ENCODE measurements around the gene HTR3A. TPM values are rescaled to one million over a fixed set of nuclear protein-coding genes. Genes with fewer than 3 reads are reported as not detected.

Gene HTR3A
- total and polyA plus RNA-seq, 2 experiments from 2014 or later, result 5.8 to 8.1 TPM

DNA sequence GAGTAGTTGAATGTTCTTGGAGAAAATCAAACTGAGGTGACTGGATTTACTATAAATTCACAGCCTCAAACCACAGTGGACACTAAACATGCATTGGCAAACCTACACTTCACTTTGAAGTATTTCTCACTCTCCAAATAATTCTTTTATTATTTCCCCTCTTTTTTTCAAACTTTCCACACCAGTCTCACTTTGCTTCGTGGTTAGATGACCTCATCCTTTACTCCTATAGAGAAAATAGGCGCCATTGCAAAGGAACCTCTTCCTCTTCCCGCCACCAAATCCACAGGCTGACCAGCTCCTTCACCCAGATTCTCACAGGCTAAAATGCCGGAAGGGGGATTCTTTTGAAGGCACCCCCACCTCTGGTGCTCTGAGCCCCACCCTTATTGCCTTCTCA lies 33.4 kb downstream of the HTR3A start (continued):
- TF ChIP-seq, protein P1, sequence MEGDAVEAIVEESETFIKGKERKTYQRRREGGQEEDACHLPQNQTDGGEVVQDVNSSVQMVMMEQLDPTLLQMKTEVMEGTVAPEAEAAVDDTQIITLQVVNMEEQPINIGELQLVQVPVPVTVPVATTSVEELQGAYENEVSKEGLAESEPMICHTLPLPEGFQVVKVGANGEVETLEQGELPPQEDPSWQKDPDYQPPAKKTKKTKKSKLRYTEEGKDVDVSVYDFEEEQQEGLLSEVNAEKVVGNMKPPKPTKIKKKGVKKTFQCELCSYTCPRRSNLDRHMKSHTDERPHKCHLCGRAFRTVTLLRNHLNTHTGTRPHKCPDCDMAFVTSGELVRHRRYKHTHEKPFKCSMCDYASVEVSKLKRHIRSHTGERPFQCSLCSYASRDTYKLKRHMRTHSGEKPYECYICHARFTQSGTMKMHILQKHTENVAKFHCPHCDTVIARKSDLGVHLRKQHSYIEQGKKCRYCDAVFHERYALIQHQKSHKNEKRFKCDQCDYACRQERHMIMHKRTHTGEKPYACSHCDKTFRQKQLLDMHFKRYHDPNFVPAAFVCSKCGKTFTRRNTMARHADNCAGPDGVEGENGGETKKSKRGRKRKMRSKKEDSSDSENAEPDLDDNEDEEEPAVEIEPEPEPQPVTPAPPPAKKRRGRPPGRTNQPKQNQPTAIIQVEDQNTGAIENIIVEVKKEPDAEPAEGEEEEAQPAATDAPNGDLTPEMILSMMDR (conservative IDR thresholded peaks at IDR 0.05; ENCODE audit: low read depth in 2 of 2), result no peak
- TF ChIP-seq REST (IDR thresholded peaks at IDR 0.05; ENCODE audit: unreplicated experiment), result no peak

DNA sequence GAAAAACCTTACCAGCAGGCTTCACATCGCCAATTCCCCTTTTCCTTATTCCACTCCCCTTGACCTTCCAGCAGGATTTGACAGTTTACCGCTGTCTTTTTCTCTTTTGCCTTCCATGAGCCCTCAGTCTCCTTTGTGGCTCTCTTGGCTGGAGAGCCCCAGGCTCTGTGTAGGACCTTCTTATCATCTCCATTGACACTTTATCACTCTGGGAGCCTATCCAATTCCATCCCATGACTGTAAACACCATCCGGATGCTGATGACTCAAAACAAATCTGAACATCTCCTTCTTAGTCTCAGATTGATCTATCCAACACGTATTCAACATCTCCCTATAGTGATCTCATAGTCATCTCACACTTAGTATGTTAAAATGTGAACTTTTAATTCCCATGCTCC lies 36.0 kb downstream of the HTR3A start:
- TF ChIP-seq POLR2AphosphoS5 (IDR thresholded peaks at IDR 0.05; ENCODE audit: low read depth), result no peak
- TF ChIP-seq, protein P1 (conservative IDR thresholded peaks at IDR 0.05; ENCODE audit: low read depth in 2 of 2), result no peak
- TF ChIP-seq, protein P2, sequence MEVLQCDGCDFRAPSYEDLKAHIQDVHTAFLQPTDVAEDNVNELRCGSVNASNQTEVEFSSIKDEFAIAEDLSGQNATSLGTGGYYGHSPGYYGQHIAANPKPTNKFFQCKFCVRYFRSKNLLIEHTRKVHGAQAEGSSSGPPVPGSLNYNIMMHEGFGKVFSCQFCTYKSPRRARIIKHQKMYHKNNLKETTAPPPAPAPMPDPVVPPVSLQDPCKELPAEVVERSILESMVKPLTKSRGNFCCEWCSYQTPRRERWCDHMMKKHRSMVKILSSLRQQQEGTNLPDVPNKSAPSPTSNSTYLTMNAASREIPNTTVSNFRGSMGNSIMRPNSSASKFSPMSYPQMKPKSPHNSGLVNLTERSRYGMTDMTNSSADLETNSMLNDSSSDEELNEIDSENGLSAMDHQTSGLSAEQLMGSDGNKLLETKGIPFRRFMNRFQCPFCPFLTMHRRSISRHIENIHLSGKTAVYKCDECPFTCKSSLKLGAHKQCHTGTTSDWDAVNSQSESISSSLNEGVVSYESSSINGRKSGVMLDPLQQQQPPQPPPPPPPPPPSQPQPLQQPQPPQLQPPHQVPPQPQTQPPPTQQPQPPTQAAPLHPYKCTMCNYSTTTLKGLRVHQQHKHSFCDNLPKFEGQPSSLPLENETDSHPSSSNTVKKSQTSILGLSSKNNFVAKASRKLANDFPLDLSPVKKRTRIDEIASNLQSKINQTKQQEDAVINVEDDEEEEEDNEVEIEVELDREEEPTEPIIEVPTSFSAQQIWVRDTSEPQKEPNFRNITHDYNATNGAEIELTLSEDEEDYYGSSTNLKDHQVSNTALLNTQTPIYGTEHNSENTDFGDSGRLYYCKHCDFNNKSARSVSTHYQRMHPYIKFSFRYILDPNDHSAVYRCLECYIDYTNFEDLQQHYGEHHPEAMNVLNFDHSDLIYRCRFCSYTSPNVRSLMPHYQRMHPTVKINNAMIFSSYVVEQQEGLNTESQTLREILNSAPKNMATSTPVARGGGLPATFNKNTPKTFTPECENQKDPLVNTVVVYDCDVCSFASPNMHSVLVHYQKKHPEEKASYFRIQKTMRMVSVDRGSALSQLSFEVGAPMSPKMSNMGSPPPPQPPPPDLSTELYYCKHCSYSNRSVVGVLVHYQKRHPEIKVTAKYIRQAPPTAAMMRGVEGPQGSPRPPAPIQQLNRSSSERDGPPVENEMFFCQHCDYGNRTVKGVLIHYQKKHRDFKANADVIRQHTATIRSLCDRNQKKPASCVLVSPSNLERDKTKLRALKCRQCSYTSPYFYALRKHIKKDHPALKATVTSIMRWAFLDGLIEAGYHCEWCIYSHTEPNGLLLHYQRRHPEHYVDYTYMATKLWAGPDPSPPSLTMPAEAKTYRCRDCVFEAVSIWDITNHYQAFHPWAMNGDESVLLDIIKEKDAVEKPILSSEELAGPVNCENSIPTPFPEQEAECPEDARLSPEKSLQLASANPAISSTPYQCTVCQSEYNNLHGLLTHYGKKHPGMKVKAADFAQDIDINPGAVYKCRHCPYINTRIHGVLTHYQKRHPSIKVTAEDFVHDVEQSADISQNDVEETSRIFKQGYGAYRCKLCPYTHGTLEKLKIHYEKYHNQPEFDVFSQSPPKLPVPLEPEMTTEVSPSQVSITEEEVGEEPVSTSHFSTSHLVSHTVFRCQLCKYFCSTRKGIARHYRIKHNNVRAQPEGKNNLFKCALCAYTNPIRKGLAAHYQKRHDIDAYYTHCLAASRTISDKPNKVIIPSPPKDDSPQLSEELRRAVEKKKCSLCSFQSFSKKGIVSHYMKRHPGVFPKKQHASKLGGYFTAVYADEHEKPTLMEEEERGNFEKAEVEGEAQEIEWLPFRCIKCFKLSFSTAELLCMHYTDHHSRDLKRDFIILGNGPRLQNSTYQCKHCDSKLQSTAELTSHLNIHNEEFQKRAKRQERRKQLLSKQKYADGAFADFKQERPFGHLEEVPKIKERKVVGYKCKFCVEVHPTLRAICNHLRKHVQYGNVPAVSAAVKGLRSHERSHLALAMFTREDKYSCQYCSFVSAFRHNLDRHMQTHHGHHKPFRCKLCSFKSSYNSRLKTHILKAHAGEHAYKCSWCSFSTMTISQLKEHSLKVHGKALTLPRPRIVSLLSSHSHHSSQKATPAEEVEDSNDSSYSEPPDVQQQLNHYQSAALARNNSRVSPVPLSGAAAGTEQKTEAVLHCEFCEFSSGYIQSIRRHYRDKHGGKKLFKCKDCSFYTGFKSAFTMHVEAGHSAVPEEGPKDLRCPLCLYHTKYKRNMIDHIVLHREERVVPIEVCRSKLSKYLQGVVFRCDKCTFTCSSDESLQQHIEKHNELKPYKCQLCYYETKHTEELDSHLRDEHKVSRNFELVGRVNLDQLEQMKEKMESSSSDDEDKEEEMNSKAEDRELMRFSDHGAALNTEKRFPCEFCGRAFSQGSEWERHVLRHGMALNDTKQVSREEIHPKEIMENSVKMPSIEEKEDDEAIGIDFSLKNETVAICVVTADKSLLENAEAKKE (CRISPR knock-in tag; IDR thresholded peaks at IDR 0.05), result no peak
- no peak for TF ChIP-seq ZNF331 (CRISPR knock-in tag; IDR thresholded peaks at IDR 0.05; ENCODE audit: low read depth)
- Mint-ChIP-seq H3K9me3 (no peaks in the 10 kb centered on the region), H3K4me1 (no peaks in the 10 kb centered on the region), H3K27ac (no peak overlapping the region), H3K36me3 (ENCODE audit: low read depth) (no peaks in the 10 kb centered on the region), H3K27me3 (ENCODE audit: insufficient read depth, low read depth, poor library complexity) (peaks cover 2% of the 10 kb centered on the region), H3K4me3 (no peak overlapping the region)
- Histone ChIP-seq H3K36me3 (ENCODE audit: insufficient read depth) (no peaks in the 10 kb centered on the region), H3K4me3 (no peak overlapping the region), H2AFZ (no peak overlapping the region; the same call in 1 of the 2 replicates), H3F3A (replicated peaks; ENCODE audit: low read depth) (no peaks in the 10 kb centered on the region), H3K27ac (ENCODE audit: low read depth) (no peak overlapping the region), H4K20me1 (replicated peaks; ENCODE audit: insufficient read depth) (no peaks in the 10 kb centered on the region), H3K9me2 (ENCODE audit: insufficient read depth) (no peaks in the 10 kb centered on the region), H3K27me3 (ENCODE audit: insufficient read depth) (no peaks in the 10 kb centered on the region), H3K4me1 (ENCODE audit: insufficient read depth) (no peaks in the 10 kb centered on the region), H3K4me2 (no peak overlapping the region), H3K79me2 (replicated peaks; ENCODE audit: insufficient read depth) (no peaks in the 10 kb centered on the region)
- DNase-seq (ENCODE audit: low spot score) (no peak), ATAC-seq (no peak)
